Sigmoid colon (tissue), 4 donors: ENCODE results near the gene PEX14.

Experiments used
- CTCF ChIP-seq, 4 experiments: fragments of 450-650 bp in 3 of 4; fragments of 200-600 bp in 1 of 4; IDR thresholded peaks; one replicate each; pipeline ENCODE4 v1.5.1; 2016 to 2019; ENCODE audit warnings: antibody characterized with exemption in 4 of 4, mild to moderate bottlenecking in 3 of 4, moderate library complexity in 2 of 4
- EP300 ChIP-seq, 4 donors: sonication (generic); formaldehyde crosslinking; IDR thresholded peaks; one replicate each; pipeline ENCODE4 v1.6.1; 2017; ENCODE audit warnings: antibody characterized with exemption in 4 of 4
- POLR2A ChIP-seq, 2 donors: fragments of 450-650 bp; IDR thresholded peaks; one replicate each; pipeline ENCODE4 v1.6.1; 2016; ENCODE audit warnings: antibody characterized with exemption in 2 of 2, mild to moderate bottlenecking in 2 of 2, moderate library complexity in 2 of 2
- POLR2AphosphoS5 ChIP-seq, 4 donors: sonication (generic); formaldehyde crosslinking; IDR thresholded peaks; one replicate each; pipeline ENCODE4 v1.6.1; 2017; ENCODE audit warnings: antibody characterized with exemption in 4 of 4

- TF ChIP-seq POLR2A (IDR thresholded peaks at IDR 0.05) (no peak), CTCF (IDR thresholded peaks at IDR 0.05) (no peak), POLR2AphosphoS5 (IDR thresholded peaks at IDR 0.05) (no peak), EP300 (IDR thresholded peaks at IDR 0.05) (no peak)
These were observed 117.6 kb downstream of the PEX14 start for GRCh38 chr1:10592373-10592772.
